Measurements from ENCODE around the gene MEX3D.

- TF ChIP-seq CTCF (IDR thresholded peaks at IDR 0.05) (peak; percentile 20 to 83 (median 72)), POLR2A (IDR thresholded peaks at IDR 0.05) (no peak)
Observed at GRCh38 chr19:1513499-1514294, 54.4 kb downstream of the MEX3D start.
